Measurements from ENCODE around the gene CLDN11.

CLDN11 gene

GRCh38 chr3:170418422-170419398 lies at the start of gene CLDN11:
CLDN11 (plus strand) TSS chr3:170418868; CDS start chr3:170419067, 199 bp downstream.
- FAIRE-seq, result peak; percentile 62
- peak; percentile 86 for DNase-seq (ENCODE audit: insufficient read length, low spot score)

- FAIRE-seq (no peak), DNase-seq (ENCODE audit: insufficient read length, low spot score) (no peak)
Measured at GRCh38 chr3:170368921-170369320, 49.7 kb upstream of the CLDN11 start.

GRCh38 chr3:170372190-170372879 lies 46.3 kb upstream of the CLDN11 start:
- peak; percentile 13 for FAIRE-seq
- DNase-seq (ENCODE audit: insufficient read length, low spot score), result no peak

GRCh38 chr3:170383567-170383966 lies 35.1 kb upstream of the CLDN11 start:
- no peak for DNase-seq (ENCODE audit: insufficient read length, low spot score)
- FAIRE-seq, result no peak

GRCh38 chr3:170386468-170386867 lies 32.2 kb upstream of the CLDN11 start:
- FAIRE-seq, result no peak
- no peak for DNase-seq (ENCODE audit: insufficient read length, low spot score)

GRCh38 chr3:170387950-170388349 lies 30.7 kb upstream of the CLDN11 start:
- FAIRE-seq, result no peak

GRCh38 chr3:170391108-170391507 lies 27.6 kb upstream of the CLDN11 start:
- FAIRE-seq (no peak), DNase-seq (ENCODE audit: insufficient read length, low spot score) (no peak)

More at GRCh38 chr3:170387950-170388349, 30.7 kb upstream of the CLDN11 start:
- no peak for DNase-seq (ENCODE audit: insufficient read length, low spot score)

- no peak for FAIRE-seq
- DNase-seq (ENCODE audit: insufficient read length, low spot score), result no peak
Measured at GRCh38 chr3:170397685-170398084, 21.0 kb upstream of the CLDN11 start.

- FAIRE-seq (no peak), DNase-seq (ENCODE audit: insufficient read length, low spot score) (no peak)
Measured at GRCh38 chr3:170405101-170405500, 13.6 kb upstream of the CLDN11 start.

GRCh38 chr3:170410428-170411029 lies 8.1 kb upstream of the CLDN11 start:
- FAIRE-seq, result no peak
- DNase-seq (ENCODE audit: insufficient read length, low spot score), result peak; percentile 31

- DNase-seq (ENCODE audit: insufficient read length, low spot score) (no peak), FAIRE-seq (no peak)
Measured at GRCh38 chr3:170413291-170413690, 5.4 kb upstream of the CLDN11 start.

GRCh38 chr3:170414202-170414663 lies 4.4 kb upstream of the CLDN11 start:
- FAIRE-seq (no peak), DNase-seq (ENCODE audit: insufficient read length, low spot score) (peak; percentile 73)

- DNase-seq (ENCODE audit: insufficient read length, low spot score), result no peak
- FAIRE-seq, result no peak
Measured at GRCh38 chr3:170417090-170417489, 1.6 kb upstream of the CLDN11 start.

GRCh38 chr3:170419557-170420087 lies 954 bp downstream of the CLDN11 start:
- FAIRE-seq (no peak), DNase-seq (ENCODE audit: insufficient read length, low spot score) (peak; percentile 54)

- DNase-seq (ENCODE audit: insufficient read length, low spot score), result peak; percentile 57
- FAIRE-seq, result no peak
Measured at GRCh38 chr3:170420307-170420821, 1.7 kb downstream of the CLDN11 start.

GRCh38 chr3:170421111-170421641 lies 2.5 kb downstream of the CLDN11 start:
- DNase-seq (ENCODE audit: insufficient read length, low spot score), result peak; percentile 33
- FAIRE-seq, result no peak

- DNase-seq (ENCODE audit: insufficient read length, low spot score) (no peak), FAIRE-seq (no peak)
Measured at GRCh38 chr3:170421758-170422157, 3.1 kb downstream of the CLDN11 start.

- DNase-seq (ENCODE audit: insufficient read length, low spot score) (no peak), FAIRE-seq (no peak)
Measured at GRCh38 chr3:170423001-170423615, 4.4 kb downstream of the CLDN11 start.

GRCh38 chr3:170424879-170425278 lies 6.2 kb downstream of the CLDN11 start:
- DNase-seq (ENCODE audit: insufficient read length, low spot score) (no peak), FAIRE-seq (no peak)
